Hematopoietic multipotent progenitor cell treated with erythropoietin and hydrocortisone succinate and interleukin-3 and kit ligand, for 8 days (in vitro differentiated cells): ENCODE results near the gene STAB1.
A peak's percentile ranks its signal among the peaks of the same experiment; 100 is the strongest.
"Not testable (repeated sequence)": the region's sequence is repeated elsewhere in the genome, so short reads cannot be mapped to it uniquely, and the experiment has no call there.

Experiments
- DNase-seq: peaks from one replicate; pipeline ENCODE4 v3.0.0-alpha.2; 2015

STAB1 gene

GRCh38 chr3:52524752-52525679 is 29.9 kb downstream of the STAB1 start:
- no peak for DNase-seq

GRCh38 chr3:52525680-52526561 is 30.8 kb downstream of the STAB1 start:
- DNase-seq, result no peak

- not testable (repeated sequence) for DNase-seq
These were observed 31.5 kb downstream of the STAB1 start for GRCh38 chr3:52526671-52527038.

GRCh38 chr3:52527039-52527731 is 32.0 kb downstream of the STAB1 start:
- DNase-seq, result no peak

- no peak for DNase-seq
These were observed 32.8 kb downstream of the STAB1 start for GRCh38 chr3:52527732-52528585.

- no peak for DNase-seq
These were observed 33.6 kb downstream of the STAB1 start for GRCh38 chr3:52528586-52529375.

- DNase-seq, result no peak
These were observed 34.5 kb downstream of the STAB1 start for GRCh38 chr3:52529376-52530333.

GRCh38 chr3:52530918-52531826 is 36.0 kb downstream of the STAB1 start:
- DNase-seq, result no peak

- no peak for DNase-seq
These were observed 36.9 kb downstream of the STAB1 start for GRCh38 chr3:52531860-52532516.

GRCh38 chr3:52532517-52532837 is 37.3 kb downstream of the STAB1 start:
- DNase-seq, result peak; percentile 83

GRCh38 chr3:52532838-52533622 is 37.9 kb downstream of the STAB1 start:
- DNase-seq, result peak; percentile 25

- peak; percentile 77 for DNase-seq
These were observed 38.6 kb downstream of the STAB1 start, which contains the start of gene NT5DC2 for GRCh38 chr3:52533623-52534280. Gene NT5DC2 (minus strand): TSS chr3:52533857. CDS start chr3:52533737, 120 bp downstream.

- DNase-seq, result no peak
These were observed 39.4 kb downstream of the STAB1 start for GRCh38 chr3:52534281-52535183.

- no peak for DNase-seq
These were observed 40.4 kb downstream of the STAB1 start for GRCh38 chr3:52535411-52536111.

- no peak for DNase-seq
These were observed 40.9 kb downstream of the STAB1 start for GRCh38 chr3:52536112-52536368.
